ENCODE data around the gene TOPBP1. TPM values are rescaled to one million over a fixed set of nuclear protein-coding genes. Genes with fewer than 3 reads are reported as not detected.

The TOPBP1 gene
- total RNA-seq, 1 experiment from 2014 or later, result 34.3 TPM

DNA sequence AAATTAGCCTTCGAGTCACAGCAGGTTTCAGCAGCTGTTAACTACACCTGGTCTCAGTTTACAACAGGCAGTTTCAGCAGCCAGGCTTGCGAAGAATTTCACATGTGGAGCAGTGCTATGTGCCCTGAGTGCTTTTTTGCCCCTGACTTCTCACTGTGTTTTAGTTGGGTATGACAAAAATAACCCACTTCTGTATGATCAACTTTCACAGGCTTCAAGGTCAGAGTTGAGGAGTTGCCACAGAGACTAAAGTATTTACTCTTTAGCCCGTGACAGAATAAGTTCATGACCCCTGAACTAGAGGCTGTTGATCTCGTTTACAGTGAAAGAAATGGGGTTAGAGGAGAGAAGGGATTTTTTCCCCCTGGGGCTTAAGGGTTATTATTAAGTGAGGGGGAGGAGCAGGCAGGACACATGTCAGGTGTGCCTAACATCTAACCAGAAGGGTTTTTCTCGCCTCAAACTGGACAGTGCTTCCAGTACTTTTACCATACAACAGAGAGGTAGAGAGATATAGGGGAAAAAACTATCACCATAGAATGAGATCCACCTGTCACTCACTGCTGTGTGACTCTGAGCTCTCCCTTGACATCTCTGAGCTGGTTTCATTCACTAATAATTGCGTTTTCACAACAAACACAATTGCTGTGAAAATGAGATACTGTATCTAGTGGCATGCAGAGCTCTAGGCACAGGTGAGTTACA lies 14.0 kb upstream of the TOPBP1 start:
- TF ChIP-seq GABPB1 (CRISPR knock-in tag; IDR thresholded peaks at IDR 0.05) (peak; percentile 50), HMGXB4 (CRISPR knock-in tag; IDR thresholded peaks at IDR 0.05) (no peak)
- ChIA-PET CTCF (interaction anchor here (1.2 kb wide), 2 partner anchors 12 to 30 kb away, joined by 3 to 5 read pairs; no protein-coding TSS in a partner anchor), POLR2A (no interaction called here)
- Mint-ChIP-seq H3K4me3 (no peak overlapping the region), H3K4me1 (peaks cover 18% of the 10 kb centered on the region), H3K27me3 (ENCODE audit: low read depth) (peaks cover 57% of the 10 kb centered on the region), H3K9me3 (peaks cover 12% of the 10 kb centered on the region), H3K27ac (no peak overlapping the region), H3K36me3 (peaks cover 4% of the 10 kb centered on the region; the same call in 1 of the 2 replicates)
- no peak for DNase-seq (ENCODE audit: low spot score)
- no peak for ATAC-seq

- TF ChIP-seq, protein P1, sequence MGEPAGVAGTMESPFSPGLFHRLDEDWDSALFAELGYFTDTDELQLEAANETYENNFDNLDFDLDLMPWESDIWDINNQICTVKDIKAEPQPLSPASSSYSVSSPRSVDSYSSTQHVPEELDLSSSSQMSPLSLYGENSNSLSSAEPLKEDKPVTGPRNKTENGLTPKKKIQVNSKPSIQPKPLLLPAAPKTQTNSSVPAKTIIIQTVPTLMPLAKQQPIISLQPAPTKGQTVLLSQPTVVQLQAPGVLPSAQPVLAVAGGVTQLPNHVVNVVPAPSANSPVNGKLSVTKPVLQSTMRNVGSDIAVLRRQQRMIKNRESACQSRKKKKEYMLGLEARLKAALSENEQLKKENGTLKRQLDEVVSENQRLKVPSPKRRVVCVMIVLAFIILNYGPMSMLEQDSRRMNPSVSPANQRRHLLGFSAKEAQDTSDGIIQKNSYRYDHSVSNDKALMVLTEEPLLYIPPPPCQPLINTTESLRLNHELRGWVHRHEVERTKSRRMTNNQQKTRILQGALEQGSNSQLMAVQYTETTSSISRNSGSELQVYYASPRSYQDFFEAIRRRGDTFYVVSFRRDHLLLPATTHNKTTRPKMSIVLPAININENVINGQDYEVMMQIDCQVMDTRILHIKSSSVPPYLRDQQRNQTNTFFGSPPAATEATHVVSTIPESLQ (CRISPR knock-in tag; IDR thresholded peaks at IDR 0.05), result no peak
- TF ChIP-seq IRF2 (CRISPR knock-in tag; IDR thresholded peaks at IDR 0.05; ENCODE audit: borderline replicate concordance, low read depth) (no peak), MXD4 (CRISPR knock-in tag; IDR thresholded peaks at IDR 0.05; ENCODE audit: borderline replicate concordance) (no peak), JAZF1 (CRISPR knock-in tag; IDR thresholded peaks at IDR 0.05) (no peak), OVOL2 (CRISPR knock-in tag; IDR thresholded peaks at IDR 0.05; ENCODE audit: borderline replicate concordance) (no peak), NFATC4 (CRISPR knock-in tag; IDR thresholded peaks at IDR 0.05) (no peak), ZSCAN18 (CRISPR knock-in tag; IDR thresholded peaks at IDR 0.05) (no peak), ZNF416 (CRISPR knock-in tag; IDR thresholded peaks at IDR 0.05) (no peak), ELF4 (CRISPR knock-in tag; IDR thresholded peaks at IDR 0.05; ENCODE audit: low read depth) (no peak), ZNF232 (CRISPR knock-in tag; IDR thresholded peaks at IDR 0.05) (no peak)
- TF ChIP-seq, protein P2, sequence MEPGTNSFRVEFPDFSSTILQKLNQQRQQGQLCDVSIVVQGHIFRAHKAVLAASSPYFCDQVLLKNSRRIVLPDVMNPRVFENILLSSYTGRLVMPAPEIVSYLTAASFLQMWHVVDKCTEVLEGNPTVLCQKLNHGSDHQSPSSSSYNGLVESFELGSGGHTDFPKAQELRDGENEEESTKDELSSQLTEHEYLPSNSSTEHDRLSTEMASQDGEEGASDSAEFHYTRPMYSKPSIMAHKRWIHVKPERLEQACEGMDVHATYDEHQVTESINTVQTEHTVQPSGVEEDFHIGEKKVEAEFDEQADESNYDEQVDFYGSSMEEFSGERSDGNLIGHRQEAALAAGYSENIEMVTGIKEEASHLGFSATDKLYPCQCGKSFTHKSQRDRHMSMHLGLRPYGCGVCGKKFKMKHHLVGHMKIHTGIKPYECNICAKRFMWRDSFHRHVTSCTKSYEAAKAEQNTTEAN (CRISPR knock-in tag; IDR thresholded peaks at IDR 0.05), result no peak
- Mint-ChIP-seq H3K27ac (no peak overlapping the region), H3K27me3 (ENCODE audit: low read depth) (peaks cover 57% of the 10 kb centered on the region), H3K4me3 (peak overlapping the region; percentile 78), H3K4me1 (peaks cover 18% of the 10 kb centered on the region), H3K9me3 (peaks cover 8% of the 10 kb centered on the region), H3K36me3 (no peaks in the 10 kb centered on the region)
- ATAC-seq (peak; percentile 79), DNase-seq (ENCODE audit: low spot score) (peak; percentile 49)
- POLR2A ChIA-PET, result no interaction called here
- CTCF ChIA-PET, result interaction anchor here (0.9 to 1.0 kb wide), 2 partner anchors 11 to 20 kb away, joined by 3 to 8 read pairs; no protein-coding TSS in a partner anchor
Measured at GRCh38 chr3:133674290-133674919, 12.7 kb upstream of the TOPBP1 start.

- POLR2A ChIA-PET, result no interaction called here
- TF ChIP-seq ZMAT4 (CRISPR knock-in tag; IDR thresholded peaks at IDR 0.05), result no peak
- TF ChIP-seq, protein P3, sequence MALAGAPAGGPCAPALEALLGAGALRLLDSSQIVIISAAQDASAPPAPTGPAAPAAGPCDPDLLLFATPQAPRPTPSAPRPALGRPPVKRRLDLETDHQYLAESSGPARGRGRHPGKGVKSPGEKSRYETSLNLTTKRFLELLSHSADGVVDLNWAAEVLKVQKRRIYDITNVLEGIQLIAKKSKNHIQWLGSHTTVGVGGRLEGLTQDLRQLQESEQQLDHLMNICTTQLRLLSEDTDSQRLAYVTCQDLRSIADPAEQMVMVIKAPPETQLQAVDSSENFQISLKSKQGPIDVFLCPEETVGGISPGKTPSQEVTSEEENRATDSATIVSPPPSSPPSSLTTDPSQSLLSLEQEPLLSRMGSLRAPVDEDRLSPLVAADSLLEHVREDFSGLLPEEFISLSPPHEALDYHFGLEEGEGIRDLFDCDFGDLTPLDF (CRISPR knock-in tag; IDR thresholded peaks at IDR 0.05), result no peak
- TF ChIP-seq, protein P4, sequence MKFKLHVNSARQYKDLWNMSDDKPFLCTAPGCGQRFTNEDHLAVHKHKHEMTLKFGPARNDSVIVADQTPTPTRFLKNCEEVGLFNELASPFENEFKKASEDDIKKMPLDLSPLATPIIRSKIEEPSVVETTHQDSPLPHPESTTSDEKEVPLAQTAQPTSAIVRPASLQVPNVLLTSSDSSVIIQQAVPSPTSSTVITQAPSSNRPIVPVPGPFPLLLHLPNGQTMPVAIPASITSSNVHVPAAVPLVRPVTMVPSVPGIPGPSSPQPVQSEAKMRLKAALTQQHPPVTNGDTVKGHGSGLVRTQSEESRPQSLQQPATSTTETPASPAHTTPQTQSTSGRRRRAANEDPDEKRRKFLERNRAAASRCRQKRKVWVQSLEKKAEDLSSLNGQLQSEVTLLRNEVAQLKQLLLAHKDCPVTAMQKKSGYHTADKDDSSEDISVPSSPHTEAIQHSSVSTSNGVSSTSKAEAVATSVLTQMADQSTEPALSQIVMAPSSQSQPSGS (CRISPR knock-in tag; IDR thresholded peaks at IDR 0.05; ENCODE audit: borderline replicate concordance, low read depth), result no peak
- no peak for TF ChIP-seq GTF2I (CRISPR knock-in tag; conservative IDR thresholded peaks at IDR 0.05)
- no peak for TF ChIP-seq FOXP1 (CRISPR knock-in tag; IDR thresholded peaks at IDR 0.05; ENCODE audit: borderline replicate concordance)
- no peak for TF ChIP-seq TEAD1 (CRISPR knock-in tag; IDR thresholded peaks at IDR 0.05)
Measured at GRCh38 chr3:133673746-133674145, 12.0 kb upstream of the TOPBP1 start.

More at GRCh38 chr3:133673746-133674145, 12.0 kb upstream of the TOPBP1 start:
- CTCF ChIA-PET, result interaction anchor here (1.0 kb wide), 1 partner anchor 10 kb away, joined by 8 read pairs; no protein-coding TSS in a partner anchor
- peak; percentile 19; the same call in 1 of the 2 replicates for ATAC-seq
- Mint-ChIP-seq H3K9me3 (peaks cover 8% of the 10 kb centered on the region), H3K36me3 (no peaks in the 10 kb centered on the region), H3K4me3 (peak overlapping the region; percentile 78), H3K27ac (no peak overlapping the region), H3K27me3 (ENCODE audit: low read depth) (peaks cover 57% of the 10 kb centered on the region), H3K4me1 (peaks cover 18% of the 10 kb centered on the region)
- no peak for DNase-seq (ENCODE audit: low spot score)
